ENCODE measurements around the gene RUNX2.

RUNX2 gene

DNA sequence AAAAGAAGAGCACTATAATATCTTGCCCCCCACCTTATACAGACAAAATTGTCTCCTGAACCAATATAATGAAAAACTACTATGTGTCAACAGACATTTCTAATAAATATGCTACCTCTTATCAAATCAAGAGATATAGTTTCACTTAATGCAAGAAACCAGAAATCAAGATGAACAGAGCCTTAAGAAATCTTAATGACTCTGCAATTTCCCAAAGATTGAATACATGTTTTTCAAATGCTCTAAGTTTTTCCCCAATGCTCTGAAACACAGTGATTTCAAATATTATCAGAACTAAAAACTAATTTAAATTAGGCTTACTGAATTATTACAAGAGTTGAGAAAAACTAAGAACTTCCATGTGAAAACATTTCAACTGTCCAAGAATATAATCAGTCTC is 36.3 kb downstream of the RUNX2 start:
- H3K27me3 ChIP-seq (replicated peaks) = no peaks in the 10 kb centered on the region
- H3K36me3 ChIP-seq (replicated peaks) = no peaks in the 10 kb centered on the region
- TF ChIP-seq, protein P1, sequence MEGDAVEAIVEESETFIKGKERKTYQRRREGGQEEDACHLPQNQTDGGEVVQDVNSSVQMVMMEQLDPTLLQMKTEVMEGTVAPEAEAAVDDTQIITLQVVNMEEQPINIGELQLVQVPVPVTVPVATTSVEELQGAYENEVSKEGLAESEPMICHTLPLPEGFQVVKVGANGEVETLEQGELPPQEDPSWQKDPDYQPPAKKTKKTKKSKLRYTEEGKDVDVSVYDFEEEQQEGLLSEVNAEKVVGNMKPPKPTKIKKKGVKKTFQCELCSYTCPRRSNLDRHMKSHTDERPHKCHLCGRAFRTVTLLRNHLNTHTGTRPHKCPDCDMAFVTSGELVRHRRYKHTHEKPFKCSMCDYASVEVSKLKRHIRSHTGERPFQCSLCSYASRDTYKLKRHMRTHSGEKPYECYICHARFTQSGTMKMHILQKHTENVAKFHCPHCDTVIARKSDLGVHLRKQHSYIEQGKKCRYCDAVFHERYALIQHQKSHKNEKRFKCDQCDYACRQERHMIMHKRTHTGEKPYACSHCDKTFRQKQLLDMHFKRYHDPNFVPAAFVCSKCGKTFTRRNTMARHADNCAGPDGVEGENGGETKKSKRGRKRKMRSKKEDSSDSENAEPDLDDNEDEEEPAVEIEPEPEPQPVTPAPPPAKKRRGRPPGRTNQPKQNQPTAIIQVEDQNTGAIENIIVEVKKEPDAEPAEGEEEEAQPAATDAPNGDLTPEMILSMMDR (IDR thresholded peaks at IDR 0.05; ENCODE audit: low read depth, low read length, missing control alignments) = no peak

DNA sequence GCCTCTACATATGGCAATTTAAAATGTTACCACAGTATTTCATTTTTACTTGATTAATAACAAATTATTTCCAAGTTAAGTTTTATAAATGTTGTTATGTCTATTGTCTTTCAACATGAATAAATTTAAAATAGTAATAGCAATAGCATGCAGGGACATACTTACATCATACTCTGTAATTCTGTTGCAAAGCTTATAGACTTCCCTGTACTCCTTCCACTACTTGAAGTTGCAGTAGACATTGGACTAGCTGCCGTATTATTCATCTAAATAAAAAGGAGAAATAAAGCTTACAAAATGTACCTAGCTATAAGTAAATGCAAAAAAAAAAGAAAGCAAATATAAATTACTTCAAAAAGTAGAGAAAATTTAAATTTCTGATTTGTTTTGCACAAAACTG is 36.9 kb downstream of the RUNX2 start:
- H3K36me3 ChIP-seq (replicated peaks) = no peaks in the 10 kb centered on the region
- H3K27me3 ChIP-seq (replicated peaks) = no peaks in the 10 kb centered on the region
- in situ Hi-C loops (cut with HindIII; ENCODE audit: low pct_ligation_motif_present, low sequenced_read_pairs) = no loop called here
- TF ChIP-seq, protein P1 (IDR thresholded peaks at IDR 0.05; ENCODE audit: low read depth, low read length, missing control alignments) = no peak
- H3K4me3 ChIP-seq (ENCODE audit: low read depth, low read length) = no peak overlapping the region
- no peak for DNase-seq
- H3K27ac ChIP-seq = no peak overlapping the region

More for the DNA sequence above, 36.3 kb downstream of the RUNX2 start:
- in situ Hi-C loops (cut with HindIII; ENCODE audit: low pct_ligation_motif_present, low sequenced_read_pairs) = no loop called here
- H3K4me3 ChIP-seq (ENCODE audit: low read depth, low read length) = no peak overlapping the region
- no peak overlapping the region for H3K27ac ChIP-seq
- no peak for DNase-seq

DNA sequence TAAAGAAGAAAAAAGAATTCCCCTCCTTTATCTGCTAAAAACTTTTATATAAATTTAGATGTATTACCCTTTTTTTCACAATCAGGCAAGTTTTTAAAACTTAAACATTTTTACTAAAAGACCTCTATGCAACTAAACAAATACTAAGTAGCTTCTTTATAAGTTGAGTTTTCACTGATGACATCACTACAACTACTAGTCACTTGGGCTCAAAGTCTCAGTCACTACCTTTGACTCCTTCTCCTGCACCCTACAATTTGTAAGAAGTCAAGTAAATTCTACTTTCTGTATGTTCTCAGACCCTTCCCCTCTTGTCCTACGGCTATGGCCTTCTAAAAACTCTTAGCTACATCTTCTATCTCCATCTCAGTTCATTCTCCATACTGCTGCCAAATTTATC is 38.4 kb downstream of the RUNX2 start:
- in situ Hi-C loops (cut with HindIII; ENCODE audit: low pct_ligation_motif_present, low sequenced_read_pairs) = no loop called here
- H3K27ac ChIP-seq = no peak overlapping the region
- H3K27me3 ChIP-seq (replicated peaks) = no peaks in the 10 kb centered on the region

DNA sequence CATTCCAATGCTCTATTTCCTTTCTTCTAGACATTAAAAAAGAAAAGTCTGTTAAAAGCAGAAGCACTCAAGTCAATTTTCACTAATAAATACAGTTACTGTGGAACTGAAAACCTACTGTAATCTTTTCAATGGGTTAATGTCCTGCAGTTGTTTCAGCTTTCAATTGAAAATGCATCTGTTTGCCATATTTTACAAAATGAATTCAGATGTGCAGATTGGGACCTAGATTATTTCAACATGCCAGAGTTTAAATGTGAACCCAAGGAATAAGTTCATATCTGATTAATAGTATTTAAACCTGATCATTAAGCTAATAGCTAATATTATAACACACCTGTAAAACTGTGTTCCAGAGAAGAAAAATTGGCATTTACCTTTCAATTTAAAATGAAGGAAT is 39.9 kb downstream of the RUNX2 start:
- in situ Hi-C loops (cut with HindIII; ENCODE audit: low pct_ligation_motif_present, low sequenced_read_pairs) = no loop called here
- H3K36me3 ChIP-seq (replicated peaks) = no peaks in the 10 kb centered on the region
- H3K27me3 ChIP-seq (replicated peaks) = no peaks in the 10 kb centered on the region
- no peak for DNase-seq
- H3K4me3 ChIP-seq (ENCODE audit: low read depth, low read length) = no peak overlapping the region
- no peak overlapping the region for H3K27ac ChIP-seq
- TF ChIP-seq, protein P1 (IDR thresholded peaks at IDR 0.05; ENCODE audit: low read depth, low read length, missing control alignments) = no peak

More for the DNA sequence above, 38.4 kb downstream of the RUNX2 start:
- DNase-seq = no peak
- no peaks in the 10 kb centered on the region for H3K36me3 ChIP-seq (replicated peaks)
- H3K4me3 ChIP-seq (ENCODE audit: low read depth, low read length) = no peak overlapping the region
- TF ChIP-seq, protein P1 (IDR thresholded peaks at IDR 0.05; ENCODE audit: low read depth, low read length, missing control alignments) = no peak

DNA sequence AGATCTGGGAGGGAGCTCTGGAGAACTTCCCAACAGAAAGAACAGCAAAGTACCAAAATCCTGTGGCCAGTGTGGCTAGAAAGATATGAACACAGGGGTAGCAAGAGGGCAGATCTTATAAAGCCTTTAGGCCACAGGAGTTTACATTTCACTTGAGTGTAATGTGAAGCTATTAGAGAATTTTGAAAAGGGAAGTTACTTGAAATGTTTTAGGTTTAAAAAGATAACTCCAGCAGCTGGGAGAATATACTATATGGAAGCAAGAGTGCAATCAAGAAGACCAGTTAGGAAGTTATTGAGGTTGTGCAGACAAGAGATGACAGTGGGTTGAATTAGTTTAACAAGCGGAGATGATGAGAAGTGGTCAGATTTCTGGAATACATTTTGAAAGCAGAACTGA is 41.7 kb downstream of the RUNX2 start:
- no peaks in the 10 kb centered on the region for H3K27me3 ChIP-seq (replicated peaks)
- TF ChIP-seq, protein P1 (IDR thresholded peaks at IDR 0.05; ENCODE audit: low read depth, low read length, missing control alignments) = no peak
- DNase-seq = no peak
- no peak overlapping the region for H3K27ac ChIP-seq
- H3K4me3 ChIP-seq (ENCODE audit: low read depth, low read length) = no peak overlapping the region
- no peaks in the 10 kb centered on the region for H3K36me3 ChIP-seq (replicated peaks)
- in situ Hi-C loops (cut with HindIII; ENCODE audit: low pct_ligation_motif_present, low sequenced_read_pairs) = no loop called here

DNA sequence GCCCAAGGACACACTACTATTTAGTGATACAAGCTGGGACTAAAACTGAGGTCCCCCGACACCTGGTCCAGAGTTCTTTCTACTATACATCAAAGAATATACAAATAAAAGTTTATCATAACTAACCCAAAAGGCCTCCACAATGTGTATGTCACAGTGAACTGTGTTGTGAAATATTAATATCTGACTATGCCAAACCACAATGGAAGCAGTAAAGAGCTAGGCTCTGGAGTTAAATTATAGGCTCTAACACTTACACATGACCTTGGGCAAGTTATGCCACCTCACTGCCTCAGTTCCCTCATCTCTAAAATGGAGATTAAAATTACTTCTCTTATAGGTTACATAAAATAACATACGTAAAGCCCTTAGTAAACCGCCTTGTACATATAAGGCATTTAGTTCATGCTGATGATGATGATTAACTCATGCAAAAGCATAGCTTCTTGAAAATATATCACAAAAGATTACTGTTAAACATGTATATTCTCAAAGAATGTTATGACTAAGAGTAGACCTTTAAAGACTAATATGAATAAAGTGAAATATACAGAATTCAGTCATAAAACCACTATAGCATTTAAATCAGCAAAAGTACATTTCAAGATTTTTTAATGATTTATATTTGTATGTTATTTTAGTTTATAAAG is 43.9 kb downstream of the RUNX2 start:
- H3K27me3 ChIP-seq (replicated peaks) = no peaks in the 10 kb centered on the region
- no peak overlapping the region for H3K27ac ChIP-seq
- H3K36me3 ChIP-seq (replicated peaks) = no peaks in the 10 kb centered on the region
- DNase-seq = no peak
- H3K4me3 ChIP-seq (ENCODE audit: low read depth, low read length) = no peak overlapping the region
- in situ Hi-C loops (cut with HindIII; ENCODE audit: low pct_ligation_motif_present, low sequenced_read_pairs) = no loop called here
- TF ChIP-seq, protein P1 (IDR thresholded peaks at IDR 0.05; ENCODE audit: low read depth, low read length, missing control alignments) = no peak
